ENCODE measurements around the gene CHTF8.

DNA sequence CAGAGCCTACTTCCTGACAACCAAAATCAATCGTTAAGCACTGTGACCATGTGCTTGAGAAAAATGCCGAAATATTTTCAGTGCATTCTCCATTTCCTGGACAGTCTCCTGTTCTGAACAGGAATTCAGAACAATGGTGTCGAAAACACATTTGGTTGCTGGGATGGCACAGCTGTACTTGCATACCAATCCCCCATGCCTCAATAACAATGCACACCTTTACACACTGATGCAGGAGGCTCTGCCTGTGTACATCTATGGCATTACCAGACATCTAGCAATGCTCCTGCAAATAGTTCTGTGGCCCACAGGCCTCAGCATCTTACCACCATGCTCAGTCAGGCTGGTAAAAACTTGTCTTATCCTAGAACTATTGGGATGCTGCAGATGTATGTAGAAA is 6.2 kb downstream of the CHTF8 start:
- TF ChIP-seq, protein P1, sequence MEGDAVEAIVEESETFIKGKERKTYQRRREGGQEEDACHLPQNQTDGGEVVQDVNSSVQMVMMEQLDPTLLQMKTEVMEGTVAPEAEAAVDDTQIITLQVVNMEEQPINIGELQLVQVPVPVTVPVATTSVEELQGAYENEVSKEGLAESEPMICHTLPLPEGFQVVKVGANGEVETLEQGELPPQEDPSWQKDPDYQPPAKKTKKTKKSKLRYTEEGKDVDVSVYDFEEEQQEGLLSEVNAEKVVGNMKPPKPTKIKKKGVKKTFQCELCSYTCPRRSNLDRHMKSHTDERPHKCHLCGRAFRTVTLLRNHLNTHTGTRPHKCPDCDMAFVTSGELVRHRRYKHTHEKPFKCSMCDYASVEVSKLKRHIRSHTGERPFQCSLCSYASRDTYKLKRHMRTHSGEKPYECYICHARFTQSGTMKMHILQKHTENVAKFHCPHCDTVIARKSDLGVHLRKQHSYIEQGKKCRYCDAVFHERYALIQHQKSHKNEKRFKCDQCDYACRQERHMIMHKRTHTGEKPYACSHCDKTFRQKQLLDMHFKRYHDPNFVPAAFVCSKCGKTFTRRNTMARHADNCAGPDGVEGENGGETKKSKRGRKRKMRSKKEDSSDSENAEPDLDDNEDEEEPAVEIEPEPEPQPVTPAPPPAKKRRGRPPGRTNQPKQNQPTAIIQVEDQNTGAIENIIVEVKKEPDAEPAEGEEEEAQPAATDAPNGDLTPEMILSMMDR (tag by site-specific recombination; IDR thresholded peaks at IDR 0.05) = no peak
- TF ChIP-seq, protein P2, sequence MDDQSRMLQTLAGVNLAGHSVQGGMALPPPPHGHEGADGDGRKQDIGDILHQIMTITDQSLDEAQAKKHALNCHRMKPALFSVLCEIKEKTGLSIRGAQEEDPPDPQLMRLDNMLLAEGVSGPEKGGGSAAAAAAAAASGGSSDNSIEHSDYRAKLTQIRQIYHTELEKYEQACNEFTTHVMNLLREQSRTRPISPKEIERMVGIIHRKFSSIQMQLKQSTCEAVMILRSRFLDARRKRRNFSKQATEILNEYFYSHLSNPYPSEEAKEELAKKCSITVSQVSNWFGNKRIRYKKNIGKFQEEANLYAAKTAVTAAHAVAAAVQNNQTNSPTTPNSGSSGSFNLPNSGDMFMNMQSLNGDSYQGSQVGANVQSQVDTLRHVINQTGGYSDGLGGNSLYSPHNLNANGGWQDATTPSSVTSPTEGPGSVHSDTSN (CRISPR knock-in tag; IDR thresholded peaks at IDR 0.05) = no peak
- TF ChIP-seq, protein P3, sequence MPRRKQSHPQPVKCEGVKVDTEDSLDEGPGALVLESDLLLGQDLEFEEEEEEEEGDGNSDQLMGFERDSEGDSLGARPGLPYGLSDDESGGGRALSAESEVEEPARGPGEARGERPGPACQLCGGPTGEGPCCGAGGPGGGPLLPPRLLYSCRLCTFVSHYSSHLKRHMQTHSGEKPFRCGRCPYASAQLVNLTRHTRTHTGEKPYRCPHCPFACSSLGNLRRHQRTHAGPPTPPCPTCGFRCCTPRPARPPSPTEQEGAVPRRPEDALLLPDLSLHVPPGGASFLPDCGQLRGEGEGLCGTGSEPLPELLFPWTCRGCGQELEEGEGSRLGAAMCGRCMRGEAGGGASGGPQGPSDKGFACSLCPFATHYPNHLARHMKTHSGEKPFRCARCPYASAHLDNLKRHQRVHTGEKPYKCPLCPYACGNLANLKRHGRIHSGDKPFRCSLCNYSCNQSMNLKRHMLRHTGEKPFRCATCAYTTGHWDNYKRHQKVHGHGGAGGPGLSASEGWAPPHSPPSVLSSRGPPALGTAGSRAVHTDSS (tag by site-specific recombination; IDR thresholded peaks at IDR 0.05) = no peak
- no peak for TF ChIP-seq YY1 (tag by site-specific recombination; IDR thresholded peaks at IDR 0.05)
- no peak for TF ChIP-seq ZNF416 (tag by site-specific recombination; IDR thresholded peaks at IDR 0.05)

Measured in HEK293 (cell line).